Stomach (tissue), 4 donors: ENCODE measurements around the gene KCNQ5.

Experiments
- POLR2AphosphoS5 ChIP-seq, 3 donors: sonication (generic); formaldehyde crosslinking; IDR thresholded peaks; one replicate each; pipeline ENCODE4 v1.6.1; 2016; ENCODE audit warnings: antibody characterized with exemption in 3 of 3
- TF ChIP-seq, protein P1 (sequence below), 7 experiments: fragments of 450-650 bp in 4 of 7; fragments of 200-600 bp in 3 of 7; sonication (generic) in 3 of 7; IDR thresholded peaks; one replicate each; pipeline ENCODE4 v1.5.1; 2016 to 2019; ENCODE audit warnings: antibody characterized with exemption in 7 of 7, control low read depth in 2 of 7, mild to moderate bottlenecking in 1 of 7

DNA sequence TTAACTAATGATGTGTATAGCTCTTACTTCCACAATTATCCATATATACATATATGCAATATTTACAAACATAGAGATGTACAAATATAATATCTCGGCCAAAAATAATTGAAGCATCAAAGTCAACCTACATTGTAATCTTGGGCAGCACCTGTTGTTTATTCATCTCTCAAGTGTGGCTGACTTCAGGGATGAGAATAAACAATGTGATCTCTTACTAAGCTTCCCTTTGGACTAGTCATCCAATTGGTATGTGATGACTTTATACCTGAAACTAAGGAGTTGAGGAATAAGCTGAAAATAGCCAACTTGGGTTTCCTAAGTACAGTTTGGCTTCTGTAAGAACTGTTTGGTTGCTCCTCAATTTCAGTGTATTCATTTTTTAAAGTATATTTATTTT, 346.8 kb downstream of the KCNQ5 start:
- TF ChIP-seq, protein P1, sequence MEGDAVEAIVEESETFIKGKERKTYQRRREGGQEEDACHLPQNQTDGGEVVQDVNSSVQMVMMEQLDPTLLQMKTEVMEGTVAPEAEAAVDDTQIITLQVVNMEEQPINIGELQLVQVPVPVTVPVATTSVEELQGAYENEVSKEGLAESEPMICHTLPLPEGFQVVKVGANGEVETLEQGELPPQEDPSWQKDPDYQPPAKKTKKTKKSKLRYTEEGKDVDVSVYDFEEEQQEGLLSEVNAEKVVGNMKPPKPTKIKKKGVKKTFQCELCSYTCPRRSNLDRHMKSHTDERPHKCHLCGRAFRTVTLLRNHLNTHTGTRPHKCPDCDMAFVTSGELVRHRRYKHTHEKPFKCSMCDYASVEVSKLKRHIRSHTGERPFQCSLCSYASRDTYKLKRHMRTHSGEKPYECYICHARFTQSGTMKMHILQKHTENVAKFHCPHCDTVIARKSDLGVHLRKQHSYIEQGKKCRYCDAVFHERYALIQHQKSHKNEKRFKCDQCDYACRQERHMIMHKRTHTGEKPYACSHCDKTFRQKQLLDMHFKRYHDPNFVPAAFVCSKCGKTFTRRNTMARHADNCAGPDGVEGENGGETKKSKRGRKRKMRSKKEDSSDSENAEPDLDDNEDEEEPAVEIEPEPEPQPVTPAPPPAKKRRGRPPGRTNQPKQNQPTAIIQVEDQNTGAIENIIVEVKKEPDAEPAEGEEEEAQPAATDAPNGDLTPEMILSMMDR (IDR thresholded peaks at IDR 0.05), result no peak
- TF ChIP-seq POLR2AphosphoS5 (IDR thresholded peaks at IDR 0.05), result no peak
